NCI-H1105 (cell line): ENCODE results near the gene DAGLB.
"Not testable (repeated sequence)": the region's sequence is repeated elsewhere in the genome, so short reads cannot be mapped to it uniquely, and the experiment has no call there.

Experiments
- DNase-seq: peaks from one replicate; lab custom pipeline; 2025; lab: John Stamatoyannopoulos, UW

The DAGLB gene

DNA sequence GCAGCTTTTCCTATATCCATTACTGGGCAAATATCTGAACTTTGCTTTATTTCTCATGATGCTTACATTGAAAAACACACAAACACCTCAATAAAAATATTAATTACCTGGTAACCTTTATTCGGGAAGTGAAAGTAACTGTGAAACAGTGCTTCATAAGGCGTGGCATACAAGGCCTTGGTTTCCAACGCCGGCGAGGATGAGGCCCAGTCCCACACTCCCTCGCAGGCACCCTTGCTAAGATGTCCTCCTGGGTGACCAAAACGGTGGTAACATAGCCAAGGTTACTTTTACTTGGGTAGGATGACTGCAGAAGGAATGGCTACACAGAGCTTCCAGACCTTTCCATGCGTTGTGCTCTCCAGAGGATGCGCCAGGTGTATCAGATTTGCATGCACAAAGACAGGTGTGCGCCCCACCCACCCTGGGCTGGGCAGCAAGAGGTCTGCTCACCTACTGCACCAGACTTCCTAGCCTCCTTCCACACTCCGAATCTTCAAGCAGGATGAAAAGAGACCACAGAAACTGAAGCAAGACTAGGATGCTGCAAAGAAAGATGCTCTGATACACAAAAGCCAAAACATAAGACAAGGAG, 13.3 kb upstream of the DAGLB start:
- DNase-seq, result no peak

GRCh38 chr7:6460303-6460702, 12.5 kb upstream of the DAGLB start:
- no peak for DNase-seq

DNA sequence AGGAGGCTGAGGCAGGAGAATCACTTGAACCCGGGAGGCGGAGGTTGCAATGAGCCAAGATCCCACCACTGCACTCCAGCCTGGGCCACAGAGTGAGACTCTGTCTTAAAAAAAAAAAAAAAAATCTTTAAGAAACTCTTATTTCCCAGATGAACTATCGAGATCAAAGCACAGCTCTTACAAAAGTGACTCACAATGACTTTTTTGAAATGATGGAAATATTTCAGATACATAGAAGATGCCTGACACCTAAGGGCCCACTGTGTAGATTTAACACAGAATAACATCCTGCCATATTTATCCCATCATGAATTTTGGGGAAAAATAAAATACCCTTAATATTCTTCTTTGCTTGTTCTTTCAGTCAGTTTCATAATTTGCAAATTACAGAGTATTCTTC, 10.9 kb upstream of the DAGLB start:
- DNase-seq, result not testable (repeated sequence)

DNA sequence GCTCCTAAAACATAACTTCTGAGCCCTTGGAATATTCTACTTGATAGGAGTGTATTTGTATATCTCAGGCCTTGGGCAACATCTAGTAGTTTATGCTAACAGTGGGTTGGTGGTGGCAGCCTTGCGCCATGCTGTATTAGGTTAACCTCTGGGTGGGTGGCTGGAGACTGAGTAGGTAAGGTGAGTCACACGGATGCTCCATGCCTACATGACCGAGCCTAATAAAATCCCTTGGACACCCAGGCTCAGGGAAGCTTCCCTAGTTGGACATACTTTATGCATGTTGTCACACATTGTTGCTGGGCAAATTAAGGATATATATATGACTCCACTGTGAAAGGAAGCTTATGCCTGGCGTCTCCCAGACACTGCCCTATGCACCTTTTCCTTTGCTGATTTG, 6.0 kb upstream of the DAGLB start:
- DNase-seq, result no peak

DNA sequence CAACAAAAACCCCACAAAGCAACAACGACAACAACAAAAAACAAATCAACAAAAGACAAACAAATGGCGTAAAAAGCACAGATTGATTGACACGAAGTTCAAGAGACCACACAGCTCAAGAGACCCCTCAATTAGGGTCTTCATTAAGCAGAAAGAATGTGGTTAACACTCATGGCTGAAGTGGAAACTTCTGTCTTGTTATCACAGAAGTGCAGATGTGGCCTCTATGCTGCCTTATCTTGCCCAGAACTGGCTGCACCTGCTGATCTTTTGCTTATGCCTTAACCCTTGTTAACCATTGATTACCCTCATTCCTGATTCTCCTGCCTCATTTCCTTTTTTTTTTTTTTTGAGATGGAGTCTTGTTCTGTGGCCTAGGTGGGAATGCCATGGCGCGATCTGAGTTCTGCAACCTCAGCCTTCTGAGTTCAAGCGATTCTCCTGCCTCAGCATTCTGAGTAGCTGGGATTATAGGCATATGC, 3.5 kb upstream of the DAGLB start:
- DNase-seq, result no peak

GRCh38 chr7:6450591-6450990, 2.8 kb upstream of the DAGLB start:
- DNase-seq, result not testable (repeated sequence)

DNA sequence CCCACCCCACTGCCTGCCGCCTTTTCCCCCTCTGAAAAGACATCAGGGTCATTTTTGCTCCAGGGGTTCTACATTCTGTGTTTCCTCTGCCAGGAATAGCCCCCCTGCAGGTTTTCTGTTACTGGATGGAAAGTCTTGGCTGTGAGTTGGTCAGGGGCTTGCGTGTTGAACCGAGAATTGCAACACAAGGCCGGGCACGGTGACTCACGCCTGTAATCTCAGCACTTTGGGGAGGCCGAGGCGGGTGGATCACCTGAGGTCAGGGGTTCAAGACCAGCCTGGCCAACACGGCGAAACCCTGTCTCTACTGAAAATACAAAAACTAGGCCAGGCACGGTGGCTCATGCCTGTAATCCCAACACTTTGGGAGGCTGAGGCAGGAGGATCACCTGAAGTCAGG, 2.1 kb upstream of the DAGLB start:
- not testable (repeated sequence) for DNase-seq

DNA sequence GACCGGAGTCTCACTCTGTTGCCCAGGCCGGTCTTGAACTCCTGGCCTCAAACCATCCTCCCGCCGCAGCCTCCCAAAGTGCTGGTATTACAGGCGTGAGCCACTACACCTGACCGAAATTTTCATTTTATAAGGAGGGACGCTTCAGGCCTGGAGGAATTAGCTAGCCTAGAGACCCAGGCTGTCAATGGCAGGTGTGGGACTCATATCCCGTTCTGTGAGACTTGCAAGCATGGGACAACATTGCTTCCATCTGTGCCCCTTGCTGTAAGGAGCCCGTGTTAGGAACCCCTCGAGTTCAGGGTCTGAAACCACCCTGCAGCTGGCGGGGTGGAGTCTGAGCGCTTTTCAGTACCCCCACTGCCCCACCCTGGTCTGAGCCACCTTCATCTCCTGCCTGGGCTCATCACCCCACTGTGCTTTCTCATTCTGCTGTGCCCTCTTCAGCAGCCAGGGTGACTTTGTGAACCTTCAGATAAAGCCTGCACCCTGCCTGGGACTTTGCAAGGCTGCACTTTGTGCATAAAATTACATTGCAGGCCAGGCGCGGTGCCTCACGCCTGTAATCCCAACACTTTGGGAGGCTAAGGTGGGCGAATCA, 1.3 kb upstream of the DAGLB start:
- no peak for DNase-seq

GRCh38 chr7:6446838-6447580, 745 bp downstream of the DAGLB start:
- DNase-seq, result peak; percentile 67

- DNase-seq, result peak; percentile 71
Measured at GRCh38 chr7:6444516-6445269, 3.1 kb downstream of the DAGLB start.

GRCh38 chr7:6443372-6443941, 4.3 kb downstream of the DAGLB start:
- DNase-seq, result no peak

DNA sequence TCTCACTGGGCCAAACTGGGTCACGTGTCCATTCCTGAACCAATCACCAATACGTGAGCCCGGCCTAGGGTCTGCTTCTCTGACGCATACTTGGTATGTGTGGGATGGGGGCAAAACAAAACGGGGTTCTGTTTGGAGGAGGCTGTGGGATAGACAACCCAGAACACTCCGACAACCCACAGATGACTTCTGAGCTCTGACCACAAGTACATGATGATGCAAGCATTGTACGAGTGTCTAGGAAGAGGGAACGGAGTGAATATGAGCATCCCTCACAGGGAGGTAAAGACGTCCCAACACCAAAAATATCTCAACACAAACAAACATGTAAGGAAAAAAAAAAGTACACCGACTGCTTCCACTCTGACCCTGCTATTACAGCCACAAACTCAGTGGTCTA, 5.6 kb downstream of the DAGLB start:
- DNase-seq, result no peak

DNA sequence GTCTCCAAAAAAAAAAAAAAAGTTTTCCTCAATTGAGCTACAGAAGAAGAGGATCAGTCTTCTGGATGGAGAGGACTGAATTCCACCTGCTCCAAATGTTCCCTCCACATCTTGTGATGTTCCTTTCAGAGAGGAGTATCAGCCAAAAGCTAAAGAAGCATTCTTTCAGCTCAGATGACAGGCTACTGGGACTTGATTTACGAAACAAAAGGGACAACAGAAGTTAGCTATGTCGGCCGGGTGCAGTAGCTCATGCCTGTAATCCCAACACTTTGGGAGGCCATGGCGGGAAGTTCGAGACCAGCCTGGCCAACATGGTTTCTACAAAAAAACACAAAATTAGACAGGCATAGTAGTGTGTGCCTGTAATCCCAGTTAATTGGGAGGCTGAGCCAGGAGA, 7.4 kb downstream of the DAGLB start:
- DNase-seq, result no peak

DNA sequence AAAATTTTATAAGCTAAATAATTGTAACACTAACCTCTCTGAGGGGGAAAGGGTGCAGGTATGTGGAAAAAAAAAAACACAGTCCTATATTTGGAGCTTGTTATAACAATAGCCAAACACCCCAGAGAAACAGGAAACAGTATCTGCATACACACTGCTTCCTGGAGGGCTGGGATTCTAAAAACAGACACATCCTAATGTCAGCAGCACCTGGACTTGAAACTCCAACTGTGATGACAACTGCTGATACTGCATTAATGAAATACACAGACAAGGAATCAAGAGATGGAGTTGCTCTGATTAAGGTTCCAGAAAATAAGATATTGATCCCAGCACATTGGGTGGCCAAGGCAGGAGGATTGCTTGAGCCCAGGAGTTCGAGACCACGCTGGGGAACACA, 9.3 kb downstream of the DAGLB start:
- no peak for DNase-seq

DNA sequence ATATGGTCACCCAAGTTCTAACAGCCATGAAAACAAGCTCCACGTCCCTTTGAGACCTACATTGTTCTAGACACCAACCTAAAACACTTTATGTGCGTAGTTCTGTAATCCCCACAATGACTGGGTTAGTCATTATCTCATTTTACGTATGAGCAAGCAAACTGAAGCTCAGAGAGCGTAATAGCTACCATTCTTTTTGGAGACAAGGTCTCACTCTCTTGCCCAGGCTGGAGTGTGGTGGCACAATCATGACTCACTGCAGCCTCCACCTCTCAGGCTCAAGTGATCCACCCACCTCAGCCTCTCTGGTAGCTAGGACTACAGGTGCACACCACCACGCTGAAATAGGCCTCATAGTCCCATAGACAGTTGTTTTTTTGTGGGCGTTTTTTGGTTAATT, 10.5 kb downstream of the DAGLB start:
- no peak for DNase-seq

DNA sequence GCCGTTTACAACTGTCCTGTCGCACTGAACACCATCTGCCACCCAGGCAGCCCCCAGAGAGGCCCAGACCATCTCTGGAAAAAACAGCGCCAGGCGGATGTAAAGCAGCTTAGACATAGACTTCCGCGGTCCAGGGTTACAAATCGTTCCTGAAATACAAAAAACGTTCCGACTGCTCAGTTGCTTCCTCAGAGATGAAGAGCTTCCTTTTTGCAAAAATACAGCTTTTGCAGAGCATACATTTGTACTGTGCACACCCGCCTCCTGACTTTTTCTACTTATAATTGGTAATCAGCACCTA, 11.4 kb downstream of the DAGLB start:
- DNase-seq, result no peak

- DNase-seq, result peak; percentile 76
Measured at GRCh38 chr7:6435486-6436384, 12.0 kb downstream of the DAGLB start.

DNA sequence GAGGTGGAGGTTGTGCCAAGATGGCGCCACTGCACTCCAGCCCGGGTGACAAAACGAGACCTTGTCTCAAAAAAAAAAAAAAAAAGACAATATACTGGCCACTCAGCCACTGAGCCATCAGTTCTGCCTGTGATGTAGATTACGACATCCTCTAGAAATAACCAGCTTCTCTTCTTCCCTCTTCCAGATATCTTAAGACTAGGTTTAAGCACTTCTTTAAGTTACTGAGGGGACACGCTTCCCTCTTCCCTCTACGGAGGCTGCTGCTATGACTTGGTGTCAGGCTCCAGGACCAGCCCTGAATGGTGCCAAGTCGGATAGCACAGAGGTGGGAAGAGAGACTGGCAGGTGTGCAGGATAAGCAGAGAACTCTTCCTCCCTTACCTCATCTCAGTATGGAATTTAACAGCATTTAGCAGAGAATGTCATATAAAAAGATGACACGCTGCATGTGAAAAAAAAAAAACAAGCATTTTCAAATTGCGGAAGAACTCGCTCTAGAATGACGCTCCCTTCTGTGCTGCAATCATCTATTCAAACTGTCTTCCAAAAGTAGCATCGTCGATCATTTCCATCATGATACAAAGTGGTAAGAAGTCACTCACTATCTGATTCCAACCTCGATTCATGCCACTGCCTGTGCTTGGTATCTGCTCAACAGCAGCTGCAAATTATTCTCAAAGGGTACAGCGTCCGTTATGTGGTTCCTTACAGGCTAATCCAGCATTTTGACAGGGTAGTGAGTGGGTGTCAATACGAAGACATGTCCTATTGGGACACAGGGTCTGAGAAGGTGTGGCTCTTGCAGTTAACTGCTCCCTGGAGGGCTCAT, 13.8 kb downstream of the DAGLB start:
- no peak for DNase-seq

DNA sequence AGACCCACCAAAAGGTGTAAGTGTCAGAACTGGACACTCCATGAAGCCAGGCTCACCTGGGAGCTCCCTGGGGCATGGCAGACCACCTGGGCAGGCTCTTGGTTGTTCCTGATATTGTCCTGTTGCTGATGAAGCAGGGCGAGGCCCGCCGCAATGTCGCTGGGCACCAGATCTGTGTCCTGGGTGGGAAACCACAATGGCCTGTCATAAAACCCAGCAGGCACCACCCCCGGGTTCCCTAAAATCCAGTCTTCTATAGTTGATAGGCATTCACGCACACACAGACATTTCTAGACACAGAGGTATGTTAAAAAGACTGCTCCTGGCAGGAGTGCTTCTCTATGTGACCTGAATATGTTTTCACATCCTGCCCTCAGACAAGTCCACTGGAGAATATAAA, 15.0 kb downstream of the DAGLB start:
- DNase-seq, result no peak

DNA sequence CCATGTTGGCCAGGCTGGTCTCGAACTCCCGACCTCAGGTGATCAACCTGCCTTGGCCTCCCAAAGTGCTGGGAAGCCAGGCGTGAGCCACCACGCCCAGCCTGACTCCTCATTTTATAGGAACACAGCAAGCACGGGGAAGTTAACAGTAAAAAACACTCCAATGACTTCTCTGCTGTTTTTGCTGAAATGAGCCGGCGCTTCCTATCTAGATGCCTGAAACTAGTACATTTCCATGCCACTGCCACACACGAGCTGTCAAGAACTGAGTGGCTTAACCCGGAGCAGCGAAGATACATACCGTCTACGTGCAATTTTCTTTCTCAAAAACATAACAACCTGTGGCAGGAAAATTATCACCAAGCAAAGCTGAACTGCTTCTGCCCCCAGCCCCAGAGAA, 16.8 kb downstream of the DAGLB start:
- DNase-seq, result no peak
